Testis (tissue), 2 donors: ENCODE results near the gene HLA-A.

Experiments used
- CTCF ChIP-seq, 3 experiments: fragments of 450-650 bp in 2 of 3; fragments of 200-600 bp in 1 of 3; sonication (generic) in 1 of 3; IDR thresholded peaks; one replicate each; pipeline ENCODE4 v1.5.1; 2016 to 2019; ENCODE audit warnings: antibody characterized with exemption in 3 of 3, mild to moderate bottlenecking in 2 of 3, moderate library complexity in 1 of 3
- POLR2A ChIP-seq: fragments of 450-650 bp; IDR thresholded peaks from one replicate; pipeline ENCODE4 v1.6.1; 2017; ENCODE audit warnings: antibody characterized with exemption, mild to moderate bottlenecking, moderate library complexity

GRCh38 chr6:29970711-29971110 is 28.4 kb downstream of the HLA-A start:
- TF ChIP-seq CTCF (IDR thresholded peaks at IDR 0.05) (no peak), POLR2A (no peak)
